Endodermal cell (in vitro differentiated cells): ENCODE measurements around the gene ZBED6. TPM values are rescaled to one million over a fixed set of nuclear protein-coding genes. Genes with fewer than 3 reads are reported as not detected.

Experiments
- DNase-seq: peaks from one replicate; pipeline ENCODE4 v3.0.0-alpha.2; 2017
- H3K27ac ChIP-seq: 2 replicates; pipeline ENCODE4 v1.5.1; 2013; ENCODE audit warnings: mild to moderate bottlenecking, low read depth, low read length, moderate library complexity
- H3K27me3 ChIP-seq: 2 replicates; pipeline ENCODE4 v1.6.1; 2013; ENCODE audit warnings: mild to moderate bottlenecking, low read length, moderate library complexity; ENCODE audit not compliant: insufficient read depth, control insufficient read depth, poor library complexity, severe bottlenecking
- H3K36me3 ChIP-seq: 2 replicates; pipeline ENCODE4 v1.7.0; 2013; ENCODE audit warnings: mild to moderate bottlenecking, low read length, moderate library complexity; ENCODE audit not compliant: control insufficient read depth, insufficient read depth
- H3K4me1 ChIP-seq: one replicate; pipeline ENCODE4 v1.7.0; 2013; ENCODE audit warnings: low read length; ENCODE audit not compliant: control insufficient read depth, insufficient read depth
- H3K4me3 ChIP-seq: 2 replicates; pipeline ENCODE4 v1.5.1; 2013; ENCODE audit warnings: mild to moderate bottlenecking, low read length, moderate library complexity
- H3K9ac ChIP-seq: 2 replicates; pipeline ENCODE4 v1.6.1; 2013; ENCODE audit warnings: mild to moderate bottlenecking, low read length, moderate library complexity; ENCODE audit not compliant: poor library complexity, severe bottlenecking; ENCODE audit errors: extremely low read depth
- H3K9me3 ChIP-seq: 2 replicates; pipeline ENCODE4 v1.6.1; 2013; ENCODE audit warnings: mild to moderate bottlenecking, low read length, moderate library complexity; ENCODE audit not compliant: control insufficient read depth
- H3K27ac Mint-ChIP-seq: 2 replicates; pipeline ENCODE4 v1.8.0; 2020; ENCODE audit warnings: mixed read lengths
- H3K27me3 Mint-ChIP-seq: 2 replicates; pipeline ENCODE4 v1.8.0; 2021; ENCODE audit warnings: mild to moderate bottlenecking, mixed read lengths; ENCODE audit not compliant: insufficient read depth
- H3K36me3 Mint-ChIP-seq: 2 replicates; pipeline ENCODE4 v1.8.0; 2020; ENCODE audit warnings: low read depth, mixed read lengths
- H3K4me1 Mint-ChIP-seq: 2 replicates; pipeline ENCODE4 v1.8.0; 2020; ENCODE audit warnings: mixed read lengths
- H3K4me3 Mint-ChIP-seq: 2 replicates; pipeline ENCODE4 v1.8.0; 2020; ENCODE audit warnings: mild to moderate bottlenecking, moderate library complexity, mixed read lengths
- H3K9me3 Mint-ChIP-seq: 2 replicates; pipeline ENCODE4 v1.8.0; 2020; ENCODE audit warnings: mild to moderate bottlenecking, mixed read lengths
- WGBS, 2 experiments: methylation state at CpG; one replicate each; pipeline versions ENCODE4 v1.1.5 to v1.1.7; 2013; ENCODE audit warnings: missing lambda C conversion rate in 2 of 2, mixed read lengths in 1 of 2; ENCODE audit not compliant: insufficient coverage in 1 of 2, insufficient read length in 1 of 2; 5-methylcytosine and 5-hydroxymethylcytosine counted together
- total RNA-seq, 2 donors: library from RNA; stranded (reverse); fragmentation: NEBNext Ultra II Directional in 1 of 2; extraction: Animal tissue kit (Norgen Biotek cat#: 25700) in 1 of 2; gene quantifications; 2 replicates in 1 of 2; 3 replicates in 1 of 2; pipeline ENCODE4 v1.2.1, GENCODE V29; 2021
- TF ChIP-seq, protein P1 (sequence below): fragments of 200-600 bp; sonication (generic); conservative IDR thresholded peaks from 2 replicates; pipeline ENCODE4 v1.5.0; 2021; ENCODE audit warnings: antibody characterized with exemption, mild to moderate bottlenecking

ZBED6 gene
- total RNA-seq, 2 donors from 2014 or later: 27.8 to 50.4 TPM

DNA sequence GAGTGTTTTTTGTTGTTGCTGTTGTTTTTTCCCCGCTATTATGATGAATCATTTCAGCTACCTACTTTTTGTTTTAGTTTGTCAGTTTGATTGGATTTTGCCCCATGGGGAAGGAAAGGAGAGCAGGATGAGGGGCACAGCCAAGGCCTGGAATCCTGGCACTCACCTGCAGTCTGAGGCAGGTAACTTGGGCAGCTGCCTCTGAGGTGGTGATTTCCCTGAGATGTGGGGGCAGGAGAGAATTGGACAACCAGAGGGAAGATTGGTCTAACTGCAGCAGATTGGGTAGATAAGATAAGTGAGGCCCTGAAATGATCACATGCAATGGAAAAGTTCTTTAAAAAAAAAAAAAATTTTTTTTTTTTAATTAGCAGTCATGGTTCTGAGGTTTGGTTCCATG is 31.9 kb upstream of the ZBED6 start:
- WGBS, 2 experiments: 100% methylated on average over 1 of the region's 1 CpG; no CpG with 5 or more reads in 1 of the 2 experiments

DNA sequence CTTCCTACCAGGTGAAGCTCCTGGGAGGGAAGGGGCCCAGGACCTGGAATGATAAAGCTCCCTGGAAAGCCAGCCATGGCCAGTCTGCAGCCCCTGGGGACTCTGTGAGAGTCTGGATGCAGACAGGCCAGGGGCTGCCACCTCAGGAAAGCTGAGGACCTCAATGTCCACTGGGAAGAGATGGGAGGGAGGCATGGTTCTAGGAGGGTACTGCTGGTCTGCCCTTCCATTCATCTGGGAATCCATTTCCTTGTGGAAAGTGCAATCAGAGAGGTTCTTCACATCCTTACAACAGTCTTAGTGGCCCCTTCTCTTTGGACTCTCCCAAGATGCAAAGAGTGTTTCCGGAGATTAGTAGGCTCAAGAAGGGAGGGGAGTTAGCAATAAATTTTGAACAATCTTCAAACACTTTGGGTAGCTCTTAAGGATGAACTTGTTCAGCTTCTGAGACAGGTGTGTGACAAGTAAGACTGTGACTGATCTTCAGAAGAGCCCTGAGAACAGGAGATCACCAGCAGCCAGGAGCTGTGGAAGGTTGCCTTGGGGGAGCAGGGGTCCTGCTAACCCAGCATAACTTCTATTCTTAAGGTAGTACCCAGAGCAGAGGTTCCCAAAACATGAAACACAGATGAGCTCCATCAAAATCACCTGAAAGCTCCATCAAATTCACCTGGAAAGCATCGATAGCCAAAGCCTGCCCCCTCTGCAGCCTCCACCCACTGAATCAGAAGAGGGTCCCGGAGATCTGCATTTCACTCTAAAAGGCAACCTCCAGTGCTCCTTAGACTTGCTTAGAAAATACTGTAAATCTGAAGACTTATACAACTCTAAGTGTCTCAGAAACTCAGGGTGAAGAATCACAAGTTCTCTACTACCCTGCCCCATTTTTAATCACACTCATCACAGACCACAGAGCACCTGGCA is 31.1 kb upstream of the ZBED6 start:
- no peak overlapping the region for H3K27ac Mint-ChIP-seq
- no peaks in the 10 kb centered on the region for H3K27me3 Mint-ChIP-seq
- no peak for DNase-seq
- no peaks in the 10 kb centered on the region for H3K36me3 Mint-ChIP-seq
- no peak overlapping the region for H3K4me3 Mint-ChIP-seq
- H3K4me3 ChIP-seq: no peak overlapping the region
- H3K4me1 Mint-ChIP-seq: peaks cover 12% of the 10 kb centered on the region
- peaks cover 2% of the 10 kb centered on the region for H3K4me1 ChIP-seq
- no peaks in the 10 kb centered on the region for H3K27me3 ChIP-seq
- H3K27ac ChIP-seq: no peak overlapping the region
- no peaks in the 10 kb centered on the region for H3K36me3 ChIP-seq
- no peaks in the 10 kb centered on the region for H3K9me3 Mint-ChIP-seq
- no peak overlapping the region for H3K9ac ChIP-seq
- 94 to 100% methylated on average over 1 to 3 of the region's 3 CpGs for WGBS, 2 experiments
- TF ChIP-seq, protein P1, sequence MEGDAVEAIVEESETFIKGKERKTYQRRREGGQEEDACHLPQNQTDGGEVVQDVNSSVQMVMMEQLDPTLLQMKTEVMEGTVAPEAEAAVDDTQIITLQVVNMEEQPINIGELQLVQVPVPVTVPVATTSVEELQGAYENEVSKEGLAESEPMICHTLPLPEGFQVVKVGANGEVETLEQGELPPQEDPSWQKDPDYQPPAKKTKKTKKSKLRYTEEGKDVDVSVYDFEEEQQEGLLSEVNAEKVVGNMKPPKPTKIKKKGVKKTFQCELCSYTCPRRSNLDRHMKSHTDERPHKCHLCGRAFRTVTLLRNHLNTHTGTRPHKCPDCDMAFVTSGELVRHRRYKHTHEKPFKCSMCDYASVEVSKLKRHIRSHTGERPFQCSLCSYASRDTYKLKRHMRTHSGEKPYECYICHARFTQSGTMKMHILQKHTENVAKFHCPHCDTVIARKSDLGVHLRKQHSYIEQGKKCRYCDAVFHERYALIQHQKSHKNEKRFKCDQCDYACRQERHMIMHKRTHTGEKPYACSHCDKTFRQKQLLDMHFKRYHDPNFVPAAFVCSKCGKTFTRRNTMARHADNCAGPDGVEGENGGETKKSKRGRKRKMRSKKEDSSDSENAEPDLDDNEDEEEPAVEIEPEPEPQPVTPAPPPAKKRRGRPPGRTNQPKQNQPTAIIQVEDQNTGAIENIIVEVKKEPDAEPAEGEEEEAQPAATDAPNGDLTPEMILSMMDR: no peak
- no peaks in the 10 kb centered on the region for H3K9me3 ChIP-seq

More for the DNA sequence above, 31.9 kb upstream of the ZBED6 start:
- Mint-ChIP-seq H3K9me3 (no peaks in the 10 kb centered on the region), H3K4me3 (no peak overlapping the region), H3K36me3 (no peaks in the 10 kb centered on the region), H3K4me1 (peaks cover 12% of the 10 kb centered on the region), H3K27ac (no peak overlapping the region), H3K27me3 (no peaks in the 10 kb centered on the region)
- H3K36me3 ChIP-seq: no peaks in the 10 kb centered on the region
- DNase-seq: no peak
- TF ChIP-seq, protein P1: no peak
- H3K27me3 ChIP-seq: no peaks in the 10 kb centered on the region
- H3K4me3 ChIP-seq: no peak overlapping the region
- H3K27ac ChIP-seq: no peak overlapping the region
- H3K4me1 ChIP-seq: peaks cover 2% of the 10 kb centered on the region
- H3K9me3 ChIP-seq: no peaks in the 10 kb centered on the region
- no peak overlapping the region for H3K9ac ChIP-seq

DNA sequence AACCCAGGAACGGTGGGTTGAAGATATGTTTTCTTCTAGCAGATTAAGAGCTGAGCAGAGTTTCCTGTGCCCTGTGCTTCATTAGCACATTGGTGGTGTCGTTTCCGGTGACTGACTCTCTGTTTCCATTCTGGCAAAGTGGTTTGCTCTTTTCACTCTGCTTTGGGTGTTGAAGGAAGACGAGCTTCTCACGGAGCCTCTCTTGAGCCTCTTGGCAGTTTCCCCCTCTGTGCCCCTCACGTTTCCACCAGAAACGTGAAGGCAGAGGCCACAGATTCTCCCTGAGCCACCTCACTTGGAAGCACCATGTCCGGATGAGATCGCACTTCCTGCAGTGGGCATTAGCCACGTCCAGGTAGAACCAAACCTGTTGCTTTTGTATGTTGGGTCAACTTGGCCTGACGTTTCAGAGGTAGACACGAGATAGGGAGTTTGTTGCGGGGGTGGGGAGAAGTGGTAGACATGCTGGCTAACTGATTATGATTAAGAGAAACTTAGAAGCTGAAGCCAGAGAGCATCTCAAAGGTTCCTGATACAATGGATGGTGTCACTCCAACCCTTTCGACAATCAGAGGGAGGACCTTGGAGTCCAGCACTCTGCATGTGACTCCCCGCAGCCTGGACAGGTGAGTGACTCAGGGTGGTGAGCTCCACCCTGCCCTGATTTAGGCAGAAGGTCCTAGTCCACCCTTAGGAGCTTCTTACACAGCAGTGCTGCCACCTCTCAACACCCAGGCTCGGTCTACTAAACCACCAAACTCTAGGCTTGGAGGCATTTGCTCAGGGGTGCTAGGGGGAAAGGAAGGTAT is 30.2 kb upstream of the ZBED6 start, which contains the start of gene LAX1:
Gene LAX1, plus strand, starts transcription at position 155 of the 809 bp plus-strand sequence. Its CDS starts 383 bp downstream, at position 538.
- Mint-ChIP-seq H3K27me3 (no peaks in the 10 kb centered on the region), H3K4me3 (no peak within 1 kb of the TSS), H3K4me1 (peaks cover 14% of the 10 kb centered on the region), H3K9me3 (no peaks in the 10 kb centered on the region), H3K36me3 (no peaks in the 10 kb centered on the region), H3K27ac (no peak within 1 kb of the TSS)
- H3K4me3 ChIP-seq: no peak within 1 kb of the TSS
- H3K9me3 ChIP-seq: no peaks in the 10 kb centered on the region
- TF ChIP-seq, protein P1: no peak
- peaks cover 2% of the 10 kb centered on the region for H3K4me1 ChIP-seq
- no peaks in the 10 kb centered on the region for H3K36me3 ChIP-seq
- no peak for DNase-seq
- no peaks in the 10 kb centered on the region for H3K27me3 ChIP-seq
- 89 to 92% methylated on average over 15 to 16 of the region's 16 CpGs for WGBS, 2 experiments
- no peak within 1 kb of the TSS for H3K9ac ChIP-seq
- no peak within 1 kb of the TSS for H3K27ac ChIP-seq
